K562 (cell line): ENCODE results near the gene C10orf95. TPM values are rescaled to one million over a fixed set of nuclear protein-coding genes. Genes with fewer than 3 reads are reported as not detected.

Experiments
- ATF7 ChIP-seq: fragments of 450-650 bp; IDR thresholded peaks from 2 replicates; pipeline ENCODE4 v1.7.1; 2014; ENCODE audit warnings: mild to moderate bottlenecking, moderate library complexity
- BRF2 ChIP-seq: IDR thresholded peaks from 3 replicates; pipeline ENCODE4 v1.6.1; 2011; ENCODE audit warnings: borderline replicate concordance, mild to moderate bottlenecking; ENCODE audit not compliant: insufficient read length, insufficient read depth
- CBX5 ChIP-seq: IDR thresholded peaks from 2 replicates; pipeline ENCODE4 v1.6.1; 2014; ENCODE audit warnings: low read depth, borderline replicate concordance
- DMBX1 ChIP-seq: fragments of 250-450 bp; sonication (Bioruptor Pico); IDR thresholded peaks from 2 replicates; pipeline ENCODE4 v1.8.0; 2022; ENCODE audit warnings: inconsistent platforms, mild to moderate bottlenecking, moderate library complexity, borderline replicate concordance
- HMG20A ChIP-seq: fragments of 450-650 bp; formaldehyde crosslinking; conservative IDR thresholded peaks from 2 replicates; pipeline ENCODE4 v1.4.0; 2020; ENCODE audit warnings: mild to moderate bottlenecking, mixed read lengths
- NKRF ChIP-seq: fragments of 450-650 bp; IDR thresholded peaks from 2 replicates; pipeline ENCODE4 v1.6.1; 2016; ENCODE audit warnings: borderline replicate concordance
- ZNF134 ChIP-seq: fragments of 250-450 bp; sonication (Bioruptor Pico); conservative IDR thresholded peaks from 2 replicates; pipeline ENCODE4 v1.4.0; 2020
- polyA plus RNA-seq, 8 experiments: library from polyadenylated mRNA; depleted of rRNA in 4 of 8; stranded (reverse) in 5 of 8; unstranded in 3 of 8; fragments of >200 nt; fragmentation: Nextera tagmentation in 2 of 8; fragmentation: Illumina TruSeq in 1 of 8; extraction: Ambion mirVana in 2 of 8; extraction: Trizol in 1 of 8; gene quantifications; 2 replicates each; pipeline versions ENCODE4 v1.2.1 to v1.2.3, GENCODE V29; 2011 to 2014; ENCODE audit warnings: inconsistent platforms in 1 of 8, missing spikeins in 1 of 8
- total RNA-seq, 7 experiments: library from RNA; depleted of rRNA in 6 of 7; stranded (reverse); fragments of >200 nt in 6 of 7; fragmentation: Illumina TruSeq in 2 of 7; extraction: Trizol in 2 of 7; gene quantifications; 2 replicates each; pipeline versions ENCODE4 v1.2.1 to v1.2.3, GENCODE V29; 2011 to 2021; ENCODE audit warnings: low replicate concordance in 1 of 7
- TF ChIP-seq, protein P1 (sequence below): fragments of 450-650 bp; IDR thresholded peaks from 2 replicates; pipeline ENCODE4 v1.6.1; 2017; ENCODE audit warnings: mild to moderate bottlenecking, moderate library complexity
- TF ChIP-seq, protein P2 (sequence below): IDR thresholded peaks from 2 replicates; pipeline ENCODE4 v1.6.1; 2016; ENCODE audit warnings: missing genetic modification characterization, missing compliant biosample characterization
- TF ChIP-seq, protein P3 (sequence below): fragments of 450-650 bp; IDR thresholded peaks from 2 replicates; pipeline ENCODE4 v1.6.1; 2016; ENCODE audit warnings: low read depth
- TF ChIP-seq, protein P4 (sequence below): sonication (generic); formaldehyde crosslinking; IDR thresholded peaks from 2 replicates; pipeline ENCODE4 v1.8.0; 2022; ENCODE audit warnings: missing genetic modification reagents, mild to moderate bottlenecking, borderline replicate concordance

C10orf95 gene
- total and polyA plus RNA-seq, 9 of the 15 experiments (the other 6 are each of a cell fraction or from before 2014, with no cell fraction given), result 0.03 to 0.41 (median 0.17) TPM; not detected in 1

DNA sequence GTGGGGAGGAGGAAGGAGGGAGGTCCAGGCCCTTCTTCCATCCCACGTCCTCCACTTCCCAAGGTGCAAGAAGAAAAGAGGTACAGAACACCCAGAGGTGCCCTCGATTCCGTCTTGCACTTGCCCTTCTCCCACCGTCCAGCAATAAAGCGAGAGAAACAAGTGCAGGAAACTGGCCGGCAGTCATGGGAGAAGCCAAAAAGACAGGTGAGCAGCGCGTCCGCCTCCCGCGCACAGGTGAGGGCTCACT lies 1.3 kb downstream of the C10orf95 start (continued):
- TF ChIP-seq BRF2 (no peak), NKRF (0 out of 2 replicates have a peak, but pooled peaks have one; percentile 26), ATF7 (no peak), ZNF134 (CRISPR knock-in tag) (no peak), HMG20A (no peak), CBX5 (no peak), DMBX1 (CRISPR knock-in tag) (no peak)
- TF ChIP-seq, protein P1, sequence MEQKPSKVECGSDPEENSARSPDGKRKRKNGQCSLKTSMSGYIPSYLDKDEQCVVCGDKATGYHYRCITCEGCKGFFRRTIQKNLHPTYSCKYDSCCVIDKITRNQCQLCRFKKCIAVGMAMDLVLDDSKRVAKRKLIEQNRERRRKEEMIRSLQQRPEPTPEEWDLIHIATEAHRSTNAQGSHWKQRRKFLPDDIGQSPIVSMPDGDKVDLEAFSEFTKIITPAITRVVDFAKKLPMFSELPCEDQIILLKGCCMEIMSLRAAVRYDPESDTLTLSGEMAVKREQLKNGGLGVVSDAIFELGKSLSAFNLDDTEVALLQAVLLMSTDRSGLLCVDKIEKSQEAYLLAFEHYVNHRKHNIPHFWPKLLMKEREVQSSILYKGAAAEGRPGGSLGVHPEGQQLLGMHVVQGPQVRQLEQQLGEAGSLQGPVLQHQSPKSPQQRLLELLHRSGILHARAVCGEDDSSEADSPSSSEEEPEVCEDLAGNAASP, result no peak
- TF ChIP-seq, protein P2, sequence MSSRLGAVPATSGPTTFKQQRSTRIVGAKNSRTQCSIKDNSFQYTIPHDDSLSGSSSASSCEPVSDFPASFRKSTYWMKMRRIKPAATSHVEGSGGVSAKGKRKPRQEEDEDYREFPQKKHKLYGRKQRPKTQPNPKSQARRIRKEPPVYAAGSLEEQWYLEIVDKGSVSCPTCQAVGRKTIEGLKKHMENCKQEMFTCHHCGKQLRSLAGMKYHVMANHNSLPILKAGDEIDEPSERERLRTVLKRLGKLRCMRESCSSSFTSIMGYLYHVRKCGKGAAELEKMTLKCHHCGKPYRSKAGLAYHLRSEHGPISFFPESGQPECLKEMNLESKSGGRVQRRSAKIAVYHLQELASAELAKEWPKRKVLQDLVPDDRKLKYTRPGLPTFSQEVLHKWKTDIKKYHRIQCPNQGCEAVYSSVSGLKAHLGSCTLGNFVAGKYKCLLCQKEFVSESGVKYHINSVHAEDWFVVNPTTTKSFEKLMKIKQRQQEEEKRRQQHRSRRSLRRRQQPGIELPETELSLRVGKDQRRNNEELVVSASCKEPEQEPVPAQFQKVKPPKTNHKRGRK (tag), result no peak
- TF ChIP-seq, protein P3, sequence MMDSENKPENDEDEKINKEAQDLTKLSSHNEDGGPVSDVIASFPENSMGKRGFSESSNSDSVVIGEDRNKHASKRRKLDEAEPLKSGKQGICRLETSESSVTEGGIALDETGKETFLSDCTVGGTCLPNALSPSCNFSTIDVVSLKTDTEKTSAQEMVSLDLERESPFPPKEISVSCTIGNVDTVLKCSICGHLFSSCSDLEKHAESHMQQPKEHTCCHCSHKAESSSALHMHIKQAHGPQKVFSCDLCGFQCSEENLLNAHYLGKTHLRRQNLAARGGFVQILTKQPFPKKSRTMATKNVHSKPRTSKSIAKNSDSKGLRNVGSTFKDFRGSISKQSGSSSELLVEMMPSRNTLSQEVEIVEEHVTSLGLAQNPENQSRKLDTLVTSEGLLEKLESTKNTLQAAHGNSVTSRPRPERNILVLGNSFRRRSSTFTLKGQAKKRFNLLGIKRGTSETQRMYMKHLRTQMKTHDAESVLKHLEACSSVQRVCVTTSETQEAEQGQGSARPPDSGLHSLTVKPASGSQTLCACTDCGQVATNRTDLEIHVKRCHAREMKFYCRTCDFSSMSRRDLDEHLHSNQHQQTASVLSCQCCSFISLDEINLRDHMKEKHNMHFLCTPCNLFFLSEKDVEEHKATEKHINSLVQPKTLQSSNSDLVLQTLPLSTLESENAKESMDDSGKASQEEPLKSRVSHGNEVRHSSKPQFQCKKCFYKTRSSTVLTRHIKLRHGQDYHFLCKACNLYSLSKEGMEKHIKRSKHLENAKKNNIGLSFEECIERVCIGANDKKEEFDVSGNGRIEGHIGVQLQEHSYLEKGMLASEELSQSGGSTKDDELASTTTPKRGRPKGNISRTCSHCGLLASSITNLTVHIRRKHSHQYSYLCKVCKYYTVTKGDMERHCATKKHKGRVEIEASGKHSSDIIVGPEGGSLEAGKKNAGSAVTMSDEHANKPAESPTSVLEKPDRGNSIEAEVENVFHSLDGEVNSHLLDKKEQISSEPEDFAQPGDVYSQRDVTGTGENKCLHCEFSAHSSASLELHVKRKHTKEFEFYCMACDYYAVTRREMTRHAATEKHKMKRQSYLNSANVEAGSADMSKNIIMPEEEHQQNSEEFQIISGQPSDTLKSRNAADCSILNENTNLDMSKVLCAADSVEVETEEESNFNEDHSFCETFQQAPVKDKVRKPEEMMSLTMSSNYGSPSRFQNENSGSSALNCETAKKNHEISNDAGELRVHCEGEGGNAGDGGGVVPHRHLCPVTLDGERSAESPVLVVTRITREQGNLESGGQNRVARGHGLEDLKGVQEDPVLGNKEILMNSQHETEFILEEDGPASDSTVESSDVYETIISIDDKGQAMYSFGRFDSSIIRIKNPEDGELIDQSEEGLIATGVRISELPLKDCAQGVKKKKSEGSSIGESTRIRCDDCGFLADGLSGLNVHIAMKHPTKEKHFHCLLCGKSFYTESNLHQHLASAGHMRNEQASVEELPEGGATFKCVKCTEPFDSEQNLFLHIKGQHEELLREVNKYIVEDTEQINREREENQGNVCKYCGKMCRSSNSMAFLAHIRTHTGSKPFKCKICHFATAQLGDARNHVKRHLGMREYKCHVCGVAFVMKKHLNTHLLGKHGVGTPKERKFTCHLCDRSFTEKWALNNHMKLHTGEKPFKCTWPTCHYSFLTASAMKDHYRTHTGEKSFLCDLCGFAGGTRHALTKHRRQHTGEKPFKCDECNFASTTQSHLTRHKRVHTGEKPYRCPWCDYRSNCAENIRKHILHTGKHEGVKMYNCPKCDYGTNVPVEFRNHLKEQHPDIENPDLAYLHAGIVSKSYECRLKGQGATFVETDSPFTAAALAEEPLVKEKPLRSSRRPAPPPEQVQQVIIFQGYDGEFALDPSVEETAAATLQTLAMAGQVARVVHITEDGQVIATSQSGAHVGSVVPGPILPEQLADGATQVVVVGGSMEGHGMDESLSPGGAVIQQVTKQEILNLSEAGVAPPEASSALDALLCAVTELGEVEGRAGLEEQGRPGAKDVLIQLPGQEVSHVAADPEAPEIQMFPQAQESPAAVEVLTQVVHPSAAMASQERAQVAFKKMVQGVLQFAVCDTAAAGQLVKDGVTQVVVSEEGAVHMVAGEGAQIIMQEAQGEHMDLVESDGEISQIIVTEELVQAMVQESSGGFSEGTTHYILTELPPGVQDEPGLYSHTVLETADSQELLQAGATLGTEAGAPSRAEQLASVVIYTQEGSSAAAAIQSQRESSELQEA, result no peak
- TF ChIP-seq, protein P4, sequence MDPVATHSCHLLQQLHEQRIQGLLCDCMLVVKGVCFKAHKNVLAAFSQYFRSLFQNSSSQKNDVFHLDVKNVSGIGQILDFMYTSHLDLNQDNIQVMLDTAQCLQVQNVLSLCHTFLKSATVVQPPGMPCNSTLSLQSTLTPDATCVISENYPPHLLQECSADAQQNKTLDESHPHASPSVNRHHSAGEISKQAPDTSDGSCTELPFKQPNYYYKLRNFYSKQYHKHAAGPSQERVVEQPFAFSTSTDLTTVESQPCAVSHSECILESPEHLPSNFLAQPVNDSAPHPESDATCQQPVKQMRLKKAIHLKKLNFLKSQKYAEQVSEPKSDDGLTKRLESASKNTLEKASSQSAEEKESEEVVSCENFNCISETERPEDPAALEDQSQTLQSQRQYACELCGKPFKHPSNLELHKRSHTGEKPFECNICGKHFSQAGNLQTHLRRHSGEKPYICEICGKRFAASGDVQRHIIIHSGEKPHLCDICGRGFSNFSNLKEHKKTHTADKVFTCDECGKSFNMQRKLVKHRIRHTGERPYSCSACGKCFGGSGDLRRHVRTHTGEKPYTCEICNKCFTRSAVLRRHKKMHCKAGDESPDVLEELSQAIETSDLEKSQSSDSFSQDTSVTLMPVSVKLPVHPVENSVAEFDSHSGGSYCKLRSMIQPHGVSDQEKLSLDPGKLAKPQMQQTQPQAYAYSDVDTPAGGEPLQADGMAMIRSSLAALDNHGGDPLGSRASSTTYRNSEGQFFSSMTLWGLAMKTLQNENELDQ (CRISPR knock-in tag), result no peak
